ENCODE results near the gene OTX1. TPM values are rescaled to one million over a fixed set of nuclear protein-coding genes. Genes with fewer than 3 reads are reported as not detected.

The OTX1 gene
- total RNA-seq, 2 donors from 2014 or later = 11.7 to 19.0 TPM

DNA sequence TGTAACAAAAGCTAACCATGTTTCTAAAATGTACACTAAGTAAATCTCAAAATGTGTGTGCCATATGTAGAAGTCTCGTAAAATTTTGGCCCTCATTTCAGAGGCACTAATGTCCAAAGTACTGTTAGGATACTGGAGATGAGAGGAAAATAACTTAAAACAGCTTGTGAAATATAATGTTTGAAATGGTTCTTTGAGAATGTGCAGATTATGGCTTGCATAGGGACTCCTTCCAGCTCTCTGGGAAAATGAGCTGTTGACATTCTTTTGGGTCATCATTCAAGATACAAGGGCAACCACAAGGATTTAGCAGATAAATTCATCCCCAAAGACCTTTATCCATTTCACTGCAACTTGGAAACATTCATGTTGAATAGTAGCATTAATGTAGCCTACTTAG, 38.1 kb upstream of the OTX1 start:
- Histone ChIP-seq H3K27me3 (ENCODE audit: control insufficient read depth, insufficient read depth, low read length, poor library complexity, severe bottlenecking) (no peaks in the 10 kb centered on the region), H3K36me3 (ENCODE audit: control insufficient read depth, insufficient read depth, low read length) (peaks cover 4% of the 10 kb centered on the region), H3K9me3 (ENCODE audit: control insufficient read depth, low read length) (no peaks in the 10 kb centered on the region), H3K4me1 (ENCODE audit: control insufficient read depth, insufficient read depth, low read length) (no peaks in the 10 kb centered on the region), H3K4me3 (ENCODE audit: low read length) (no peak overlapping the region), H3K9ac (ENCODE audit: extremely low read depth, low read length, poor library complexity, severe bottlenecking) (no peak overlapping the region), H3K27ac (ENCODE audit: low read depth, low read length) (no peak overlapping the region)
- Mint-ChIP-seq H3K4me1 (peaks cover 23% of the 10 kb centered on the region), H3K4me3 (no peak overlapping the region), H3K36me3 (ENCODE audit: low read depth) (peaks cover 4% of the 10 kb centered on the region), H3K27ac (no peak overlapping the region), H3K27me3 (ENCODE audit: insufficient read depth) (no peaks in the 10 kb centered on the region), H3K9me3 (no peaks in the 10 kb centered on the region)
- TF ChIP-seq, protein P1, sequence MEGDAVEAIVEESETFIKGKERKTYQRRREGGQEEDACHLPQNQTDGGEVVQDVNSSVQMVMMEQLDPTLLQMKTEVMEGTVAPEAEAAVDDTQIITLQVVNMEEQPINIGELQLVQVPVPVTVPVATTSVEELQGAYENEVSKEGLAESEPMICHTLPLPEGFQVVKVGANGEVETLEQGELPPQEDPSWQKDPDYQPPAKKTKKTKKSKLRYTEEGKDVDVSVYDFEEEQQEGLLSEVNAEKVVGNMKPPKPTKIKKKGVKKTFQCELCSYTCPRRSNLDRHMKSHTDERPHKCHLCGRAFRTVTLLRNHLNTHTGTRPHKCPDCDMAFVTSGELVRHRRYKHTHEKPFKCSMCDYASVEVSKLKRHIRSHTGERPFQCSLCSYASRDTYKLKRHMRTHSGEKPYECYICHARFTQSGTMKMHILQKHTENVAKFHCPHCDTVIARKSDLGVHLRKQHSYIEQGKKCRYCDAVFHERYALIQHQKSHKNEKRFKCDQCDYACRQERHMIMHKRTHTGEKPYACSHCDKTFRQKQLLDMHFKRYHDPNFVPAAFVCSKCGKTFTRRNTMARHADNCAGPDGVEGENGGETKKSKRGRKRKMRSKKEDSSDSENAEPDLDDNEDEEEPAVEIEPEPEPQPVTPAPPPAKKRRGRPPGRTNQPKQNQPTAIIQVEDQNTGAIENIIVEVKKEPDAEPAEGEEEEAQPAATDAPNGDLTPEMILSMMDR (conservative IDR thresholded peaks at IDR 0.05) = no peak
- no peak for DNase-seq
- WGBS, 2 experiments (ENCODE audit: insufficient coverage in 1 of 2, insufficient read length in 1 of 2) = 83 to 97% methylated on average over 1 of the region's 1 CpG

DNA sequence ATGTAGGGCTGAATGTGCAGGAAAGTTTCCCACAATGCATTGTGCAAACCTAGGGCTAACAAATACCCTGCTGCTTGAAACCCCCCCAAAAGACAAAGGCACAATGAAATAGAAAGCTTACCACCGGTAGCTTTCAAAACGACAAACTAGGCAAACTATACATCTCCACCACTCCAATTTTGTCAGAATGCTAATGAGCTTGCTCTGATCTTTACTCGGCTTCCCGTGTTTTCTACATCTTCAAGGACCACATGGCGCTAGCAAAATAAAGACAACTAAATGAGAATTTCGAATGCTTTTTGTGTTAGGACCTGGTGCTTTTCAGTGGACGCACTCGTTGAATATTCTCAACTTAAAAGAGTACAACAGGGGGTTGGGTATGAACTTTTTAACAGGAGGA, 37.2 kb upstream of the OTX1 start:
- H3K4me1 ChIP-seq (ENCODE audit: control insufficient read depth, insufficient read depth, low read length) = no peaks in the 10 kb centered on the region
- 74 to 76% methylated on average over 3 to 8 of the region's 8 CpGs for WGBS, 2 experiments (ENCODE audit: insufficient coverage in 1 of 2, insufficient read length in 1 of 2)

DNA sequence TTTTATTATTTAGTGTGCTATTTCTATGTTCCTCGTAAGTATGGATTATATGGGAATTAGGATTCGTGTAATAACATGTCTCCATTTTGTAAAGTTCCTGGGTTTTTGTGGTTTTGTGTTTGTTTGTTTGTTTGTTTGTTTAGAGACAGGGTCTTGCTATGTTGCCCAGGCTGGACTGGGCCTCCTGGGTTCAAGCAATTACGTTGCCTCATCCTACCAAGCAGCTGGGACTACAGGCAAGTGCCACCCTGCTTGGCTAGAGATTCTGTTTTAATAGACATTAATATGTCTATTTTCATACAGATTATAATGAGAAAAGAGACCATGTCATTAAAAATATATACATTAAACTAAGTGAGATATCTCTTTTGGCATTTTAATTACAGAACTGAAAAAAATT, 35.2 kb upstream of the OTX1 start:
- WGBS, 2 experiments (ENCODE audit: insufficient coverage in 1 of 2, insufficient read length in 1 of 2) = 89% methylated on average over 3 of the region's 3 CpGs; no CpG with 5 or more reads in 1 of the 2 experiments
- TF ChIP-seq, protein P1 (conservative IDR thresholded peaks at IDR 0.05) = no peak
- Histone ChIP-seq H3K9ac (ENCODE audit: extremely low read depth, low read length, poor library complexity, severe bottlenecking) (no peak overlapping the region), H3K27ac (ENCODE audit: low read depth, low read length) (no peak overlapping the region), H3K9me3 (ENCODE audit: control insufficient read depth, low read length) (no peaks in the 10 kb centered on the region), H3K36me3 (ENCODE audit: control insufficient read depth, insufficient read depth, low read length) (peaks cover 4% of the 10 kb centered on the region), H3K4me1 (ENCODE audit: control insufficient read depth, insufficient read depth, low read length) (no peaks in the 10 kb centered on the region), H3K4me3 (ENCODE audit: low read length) (no peak overlapping the region), H3K27me3 (ENCODE audit: control insufficient read depth, insufficient read depth, low read length, poor library complexity, severe bottlenecking) (no peaks in the 10 kb centered on the region)
- peaks cover 4% of the 10 kb centered on the region for H3K36me3 Mint-ChIP-seq (ENCODE audit: low read depth)
- no peak overlapping the region for H3K4me3 Mint-ChIP-seq
- no peak overlapping the region for H3K27ac Mint-ChIP-seq
- no peaks in the 10 kb centered on the region for H3K27me3 Mint-ChIP-seq (ENCODE audit: insufficient read depth)
- peaks cover 9% of the 10 kb centered on the region for H3K4me1 Mint-ChIP-seq
- H3K9me3 Mint-ChIP-seq = no peaks in the 10 kb centered on the region
- DNase-seq = no peak

More for the DNA sequence above, 37.2 kb upstream of the OTX1 start:
- peaks cover 16% of the 10 kb centered on the region for H3K4me1 Mint-ChIP-seq
- Histone ChIP-seq H3K9ac (ENCODE audit: extremely low read depth, low read length, poor library complexity, severe bottlenecking) (no peak overlapping the region), H3K36me3 (ENCODE audit: control insufficient read depth, insufficient read depth, low read length) (peaks cover 4% of the 10 kb centered on the region), H3K27ac (ENCODE audit: low read depth, low read length) (no peak overlapping the region), H3K9me3 (ENCODE audit: control insufficient read depth, low read length) (no peaks in the 10 kb centered on the region), H3K4me3 (ENCODE audit: low read length) (no peak overlapping the region), H3K27me3 (ENCODE audit: control insufficient read depth, insufficient read depth, low read length, poor library complexity, severe bottlenecking) (no peaks in the 10 kb centered on the region)
- peaks cover 4% of the 10 kb centered on the region for H3K36me3 Mint-ChIP-seq (ENCODE audit: low read depth)
- H3K9me3 Mint-ChIP-seq = no peaks in the 10 kb centered on the region
- no peak for DNase-seq
- no peaks in the 10 kb centered on the region for H3K27me3 Mint-ChIP-seq (ENCODE audit: insufficient read depth)
- H3K4me3 Mint-ChIP-seq = no peak overlapping the region
- TF ChIP-seq, protein P1 (conservative IDR thresholded peaks at IDR 0.05) = no peak
- H3K27ac Mint-ChIP-seq = no peak overlapping the region

Measured in endodermal cell (in vitro differentiated cells).